ENCODE results near the gene RPN1. TPM values are rescaled to one million over a fixed set of nuclear protein-coding genes. Genes with fewer than 3 reads are reported as not detected.
A peak's percentile ranks its signal among the peaks of the same experiment; 100 is the strongest.

The RPN1 gene
- total and polyA plus RNA-seq, 2 of the 13 experiments (the other 11 are each of a cell fraction or from before 2014, with no cell fraction given), result 290 to 342 TPM

DNA sequence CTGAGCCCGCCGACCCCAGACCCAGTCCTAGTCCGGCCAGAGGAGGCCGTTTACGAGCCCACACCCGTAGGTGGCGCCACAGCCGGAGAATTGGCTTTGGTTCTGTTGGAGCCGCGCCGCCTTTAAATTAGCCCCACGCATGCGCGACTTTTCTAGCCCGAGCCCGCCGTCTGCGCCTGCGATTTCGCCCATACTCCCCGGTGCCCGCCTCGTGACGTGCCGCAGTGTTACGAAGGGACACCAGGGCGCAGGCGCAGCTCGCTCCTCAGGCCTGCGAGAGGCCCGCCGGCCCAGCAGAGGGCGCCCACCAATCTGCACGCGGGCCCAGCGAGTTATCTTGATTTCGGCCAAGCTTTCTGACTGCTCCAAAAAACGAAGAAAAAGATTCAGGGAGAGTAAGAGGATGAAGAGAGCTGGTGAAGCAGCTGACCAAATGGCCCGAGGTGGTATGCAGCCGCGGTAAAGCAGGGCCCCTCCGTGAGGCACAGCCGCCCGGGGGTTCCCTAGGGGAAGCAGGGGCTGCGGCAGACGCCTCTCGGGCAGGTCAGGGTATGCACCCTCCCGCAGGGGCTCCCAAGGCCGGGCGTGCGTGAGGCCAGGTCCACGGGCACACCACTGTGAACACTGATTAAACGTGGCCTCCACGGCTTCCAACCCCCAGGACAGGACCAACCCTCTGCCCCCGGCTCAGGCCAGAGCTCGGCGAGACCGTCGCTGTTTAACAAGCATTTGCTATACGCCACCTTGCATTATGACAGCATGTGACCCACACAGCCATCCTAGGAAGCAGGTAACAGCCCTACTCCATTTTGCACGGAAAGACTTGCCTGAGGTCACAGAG lies 32.8 kb downstream of the RPN1 start (continued):
- TF ChIP-seq, protein P1, sequence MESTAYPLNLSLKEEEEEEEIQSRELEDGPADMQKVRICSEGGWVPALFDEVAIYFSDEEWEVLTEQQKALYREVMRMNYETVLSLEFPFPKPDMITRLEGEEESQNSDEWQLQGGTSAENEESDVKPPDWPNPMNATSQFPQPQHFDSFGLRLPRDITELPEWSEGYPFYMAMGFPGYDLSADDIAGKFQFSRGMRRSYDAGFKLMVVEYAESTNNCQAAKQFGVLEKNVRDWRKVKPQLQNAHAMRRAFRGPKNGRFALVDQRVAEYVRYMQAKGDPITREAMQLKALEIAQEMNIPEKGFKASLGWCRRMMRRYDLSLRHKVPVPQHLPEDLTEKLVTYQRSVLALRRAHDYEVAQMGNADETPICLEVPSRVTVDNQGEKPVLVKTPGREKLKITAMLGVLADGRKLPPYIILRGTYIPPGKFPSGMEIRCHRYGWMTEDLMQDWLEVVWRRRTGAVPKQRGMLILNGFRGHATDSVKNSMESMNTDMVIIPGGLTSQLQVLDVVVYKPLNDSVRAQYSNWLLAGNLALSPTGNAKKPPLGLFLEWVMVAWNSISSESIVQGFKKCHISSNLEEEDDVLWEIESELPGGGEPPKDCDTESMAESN (CRISPR knock-in tag; conservative IDR thresholded peaks at IDR 0.05), result peak; percentile 39; the same call in 1 of the 2 replicates
- TF ChIP-seq HMGA1 (CRISPR knock-in tag; conservative IDR thresholded peaks at IDR 0.05) (no peak), ESRRA (CRISPR knock-in tag; IDR thresholded peaks at IDR 0.05; ENCODE audit: low read depth) (0 out of 2 replicates have a peak, but pooled peaks have one; percentile 28), HNRNPL (IDR thresholded peaks at IDR 0.05; ENCODE audit: low read depth, low read length) (0 out of 2 replicates have a peak, but pooled peaks have one; percentile 56), SMC3 (IDR thresholded peaks at IDR 0.05; ENCODE audit: low read length) (peak; percentile 29; the same call in 1 of the 2 replicates), SMAD3 (CRISPR knock-in tag; IDR thresholded peaks at IDR 0.05) (0 out of 2 replicates have a peak, but pooled peaks have one; percentile 21), SIN3B (IDR thresholded peaks at IDR 0.05; ENCODE audit: low read length) (no peak), NFKBIZ (CRISPR knock-in tag; IDR thresholded peaks at IDR 0.05) (no peak), PHF20 (CRISPR knock-in tag; IDR thresholded peaks at IDR 0.05) (peak; percentile 82; the same call in 1 of the 2 replicates), GLI4 (CRISPR knock-in tag; IDR thresholded peaks at IDR 0.05; ENCODE audit: borderline replicate concordance) (0 out of 2 replicates have a peak, but pooled peaks have one; percentile 22), SRY (CRISPR knock-in tag; IDR thresholded peaks at IDR 0.05) (0 out of 2 replicates have a peak, but pooled peaks have one; percentile 50), RBAK (CRISPR knock-in tag; IDR thresholded peaks at IDR 0.05) (no peak), AFF4 (CRISPR knock-in tag; IDR thresholded peaks at IDR 0.05) (no peak), HDAC1 (CRISPR knock-in tag; IDR thresholded peaks at IDR 0.05) (peak; percentile 90), POLR2AphosphoS2 (IDR thresholded peaks at IDR 0.05; ENCODE audit: low read depth, low read length) (peak; percentile 80; the same call in 1 of the 2 replicates), RAD21 (CRISPR knock-in tag; IDR thresholded peaks at IDR 0.05) (peak; percentile 78), CREBL2 (CRISPR knock-in tag; IDR thresholded peaks at IDR 0.05; ENCODE audit: borderline replicate concordance) (0 out of 2 replicates have a peak, but pooled peaks have one; percentile 15)
- TF ChIP-seq, protein P2, sequence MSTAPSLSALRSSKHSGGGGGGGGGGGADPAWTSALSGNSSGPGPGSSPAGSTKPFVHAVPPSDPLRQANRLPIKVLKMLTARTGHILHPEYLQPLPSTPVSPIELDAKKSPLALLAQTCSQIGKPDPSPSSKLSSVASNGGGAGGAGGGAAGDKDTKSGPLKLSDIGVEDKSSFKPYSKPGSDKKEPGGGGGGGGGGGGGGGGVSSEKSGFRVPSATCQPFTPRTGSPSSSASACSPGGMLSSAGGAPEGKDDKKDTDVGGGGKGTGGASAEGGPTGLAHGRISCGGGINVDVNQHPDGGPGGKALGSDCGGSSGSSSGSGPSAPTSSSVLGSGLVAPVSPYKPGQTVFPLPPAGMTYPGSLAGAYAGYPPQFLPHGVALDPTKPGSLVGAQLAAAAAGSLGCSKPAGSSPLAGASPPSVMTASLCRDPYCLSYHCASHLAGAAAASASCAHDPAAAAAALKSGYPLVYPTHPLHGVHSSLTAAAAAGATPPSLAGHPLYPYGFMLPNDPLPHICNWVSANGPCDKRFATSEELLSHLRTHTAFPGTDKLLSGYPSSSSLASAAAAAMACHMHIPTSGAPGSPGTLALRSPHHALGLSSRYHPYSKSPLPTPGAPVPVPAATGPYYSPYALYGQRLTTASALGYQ (CRISPR knock-in tag; IDR thresholded peaks at IDR 0.05), result peak; percentile 64; the same call in 1 of the 2 replicates
- TF ChIP-seq, protein P3, sequence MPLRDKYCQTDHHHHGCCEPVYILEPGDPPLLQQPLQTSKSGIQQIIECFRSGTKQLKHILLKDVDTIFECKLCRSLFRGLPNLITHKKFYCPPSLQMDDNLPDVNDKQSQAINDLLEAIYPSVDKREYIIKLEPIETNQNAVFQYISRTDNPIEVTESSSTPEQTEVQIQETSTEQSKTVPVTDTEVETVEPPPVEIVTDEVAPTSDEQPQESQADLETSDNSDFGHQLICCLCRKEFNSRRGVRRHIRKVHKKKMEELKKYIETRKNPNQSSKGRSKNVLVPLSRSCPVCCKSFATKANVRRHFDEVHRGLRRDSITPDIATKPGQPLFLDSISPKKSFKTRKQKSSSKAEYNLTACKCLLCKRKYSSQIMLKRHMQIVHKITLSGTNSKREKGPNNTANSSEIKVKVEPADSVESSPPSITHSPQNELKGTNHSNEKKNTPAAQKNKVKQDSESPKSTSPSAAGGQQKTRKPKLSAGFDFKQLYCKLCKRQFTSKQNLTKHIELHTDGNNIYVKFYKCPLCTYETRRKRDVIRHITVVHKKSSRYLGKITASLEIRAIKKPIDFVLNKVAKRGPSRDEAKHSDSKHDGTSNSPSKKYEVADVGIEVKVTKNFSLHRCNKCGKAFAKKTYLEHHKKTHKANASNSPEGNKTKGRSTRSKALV (CRISPR knock-in tag; IDR thresholded peaks at IDR 0.05), result no peak

Data from HepG2 (cell line).